K562 (cell line): ENCODE measurements around the gene KMT2C.

Experiments used
- ASH1L ChIP-seq: fragments of 450-650 bp; IDR thresholded peaks from 2 replicates; pipeline ENCODE4 v1.6.1; 2018; ENCODE audit warnings: borderline replicate concordance, mild to moderate bottlenecking, low read depth; ENCODE audit not compliant: partially characterized antibody
- EZH2 ChIP-seq: IDR thresholded peaks from 2 replicates; pipeline ENCODE4 v1.6.1; 2012; ENCODE audit warnings: low read depth, mild to moderate bottlenecking, inconsistent platforms, low read length, borderline replicate concordance
- NFE2L1 ChIP-seq: fragments of 450-650 bp; IDR thresholded peaks from 2 replicates; pipeline ENCODE4 v1.6.1; 2016; ENCODE audit warnings: missing genetic modification characterization, low read depth, mild to moderate bottlenecking, missing compliant biosample characterization, moderate library complexity, borderline replicate concordance

GRCh38 chr7:152108359-152108758 lies 327.4 kb downstream of the KMT2C start:
- TF ChIP-seq EZH2 (no peak), NFE2L1 (no peak), ASH1L (no peak)
